ENCODE data around the gene RFXANK.

RFXANK gene

DNA sequence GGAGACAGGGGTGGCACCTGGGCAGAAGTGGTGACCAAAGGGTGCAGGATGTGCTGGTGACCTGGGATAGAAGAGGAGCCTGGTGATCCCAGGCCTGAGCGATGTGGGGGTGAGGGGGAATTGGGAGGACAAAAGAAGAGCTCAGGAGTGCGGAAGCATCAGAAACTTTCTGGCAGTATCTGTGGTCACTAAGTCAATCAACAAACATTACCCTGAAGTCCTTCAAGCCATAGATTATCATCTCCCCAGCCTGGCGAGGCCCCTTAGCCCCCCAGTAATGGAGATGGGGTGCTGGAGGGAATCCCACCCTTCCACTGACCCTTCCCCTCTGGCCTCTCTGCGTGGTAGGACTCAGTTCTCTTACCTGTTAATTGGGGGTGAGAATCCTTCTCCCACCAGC, 32.5 kb upstream of the RFXANK start:
- no peak overlapping the region for H3K27ac ChIP-seq
- TF ChIP-seq, protein P1, sequence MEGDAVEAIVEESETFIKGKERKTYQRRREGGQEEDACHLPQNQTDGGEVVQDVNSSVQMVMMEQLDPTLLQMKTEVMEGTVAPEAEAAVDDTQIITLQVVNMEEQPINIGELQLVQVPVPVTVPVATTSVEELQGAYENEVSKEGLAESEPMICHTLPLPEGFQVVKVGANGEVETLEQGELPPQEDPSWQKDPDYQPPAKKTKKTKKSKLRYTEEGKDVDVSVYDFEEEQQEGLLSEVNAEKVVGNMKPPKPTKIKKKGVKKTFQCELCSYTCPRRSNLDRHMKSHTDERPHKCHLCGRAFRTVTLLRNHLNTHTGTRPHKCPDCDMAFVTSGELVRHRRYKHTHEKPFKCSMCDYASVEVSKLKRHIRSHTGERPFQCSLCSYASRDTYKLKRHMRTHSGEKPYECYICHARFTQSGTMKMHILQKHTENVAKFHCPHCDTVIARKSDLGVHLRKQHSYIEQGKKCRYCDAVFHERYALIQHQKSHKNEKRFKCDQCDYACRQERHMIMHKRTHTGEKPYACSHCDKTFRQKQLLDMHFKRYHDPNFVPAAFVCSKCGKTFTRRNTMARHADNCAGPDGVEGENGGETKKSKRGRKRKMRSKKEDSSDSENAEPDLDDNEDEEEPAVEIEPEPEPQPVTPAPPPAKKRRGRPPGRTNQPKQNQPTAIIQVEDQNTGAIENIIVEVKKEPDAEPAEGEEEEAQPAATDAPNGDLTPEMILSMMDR (IDR thresholded peaks at IDR 0.05) = no peak
- TF ChIP-seq ZFX (IDR thresholded peaks at IDR 0.05; ENCODE audit: borderline replicate concordance) = no peak

DNA sequence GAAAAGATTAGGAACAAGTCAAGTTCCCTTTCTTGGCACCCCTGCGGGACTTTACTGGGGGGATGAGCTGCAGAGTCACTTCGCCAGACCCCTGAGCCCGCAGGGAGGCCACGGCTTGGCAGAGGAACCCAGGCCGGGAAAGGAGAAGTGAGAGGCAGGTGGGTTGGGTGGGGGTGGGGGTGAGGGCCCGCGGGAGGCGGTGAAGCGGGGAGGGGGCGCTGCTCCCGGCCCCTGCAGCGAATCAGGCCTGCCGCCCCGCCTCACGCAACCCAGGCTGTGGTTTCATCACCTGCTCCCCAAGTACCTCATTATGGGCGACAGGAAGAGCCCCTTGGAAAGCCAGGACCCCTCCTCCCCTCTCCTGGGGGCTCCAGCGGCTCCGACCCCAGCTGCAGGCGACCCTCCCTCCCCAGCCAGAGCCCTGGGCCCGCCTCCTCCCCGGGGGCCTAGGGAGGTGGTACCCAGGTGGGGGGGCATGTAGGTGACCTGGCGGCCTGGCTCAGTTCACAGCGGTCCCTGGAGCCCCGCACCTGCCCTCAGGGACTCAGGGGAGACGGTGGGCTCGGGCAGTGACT, 31.5 kb upstream of the RFXANK start:
- TF ChIP-seq, protein P1 (IDR thresholded peaks at IDR 0.05) = no peak
- TF ChIP-seq ZFX (IDR thresholded peaks at IDR 0.05; ENCODE audit: borderline replicate concordance) = no peak

DNA sequence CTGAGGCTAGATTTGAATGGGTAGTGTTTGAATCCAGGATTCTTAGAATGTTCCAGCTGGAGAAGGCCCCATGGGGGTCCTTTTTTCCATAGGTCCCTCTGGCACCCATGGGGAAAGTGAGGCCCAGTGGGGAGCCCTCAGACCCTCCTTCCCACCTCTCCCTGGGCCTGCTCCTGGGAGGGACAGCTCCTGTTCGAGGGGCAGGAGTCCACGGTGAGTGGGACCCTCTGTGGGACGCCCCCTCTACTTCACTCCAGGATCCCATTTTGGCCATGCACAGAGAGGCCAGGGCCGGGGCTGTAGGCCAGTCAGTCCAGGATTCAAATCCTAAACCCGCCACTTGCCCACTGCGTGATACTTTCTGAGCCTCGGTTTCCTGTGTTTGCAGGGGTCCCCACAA, 29.6 kb upstream of the RFXANK start:
- no peak overlapping the region for H3K27ac ChIP-seq
- TF ChIP-seq, protein P1 (IDR thresholded peaks at IDR 0.05) = no peak
- TF ChIP-seq ZFX (IDR thresholded peaks at IDR 0.05; ENCODE audit: borderline replicate concordance) = no peak

More for the DNA sequence above, 31.5 kb upstream of the RFXANK start:
- no peak overlapping the region for H3K27ac ChIP-seq

DNA sequence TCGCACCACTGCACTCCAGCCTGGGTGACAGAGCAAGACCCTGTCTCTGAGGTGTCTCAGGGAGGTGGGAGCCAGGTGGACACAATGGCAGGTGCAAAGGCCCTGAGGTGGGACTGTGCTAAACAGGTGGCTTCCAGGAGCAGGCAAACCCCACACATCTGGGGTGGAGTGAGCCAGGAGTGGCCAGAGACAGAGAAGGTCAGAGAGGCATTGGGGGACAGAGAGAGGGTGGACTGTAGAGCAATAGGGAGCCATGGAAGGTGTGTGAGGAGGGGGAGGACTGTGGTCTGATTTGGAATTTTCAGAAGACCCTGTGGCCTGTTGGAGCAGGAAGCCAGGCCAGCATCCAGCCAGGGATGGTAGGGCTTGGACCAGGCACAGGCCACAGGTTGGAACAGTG, 26.7 kb upstream of the RFXANK start:
- no peak overlapping the region for H3K27ac ChIP-seq
- TF ChIP-seq, protein P1 (IDR thresholded peaks at IDR 0.05) = no peak
- TF ChIP-seq ZFX (IDR thresholded peaks at IDR 0.05; ENCODE audit: borderline replicate concordance) = no peak

DNA sequence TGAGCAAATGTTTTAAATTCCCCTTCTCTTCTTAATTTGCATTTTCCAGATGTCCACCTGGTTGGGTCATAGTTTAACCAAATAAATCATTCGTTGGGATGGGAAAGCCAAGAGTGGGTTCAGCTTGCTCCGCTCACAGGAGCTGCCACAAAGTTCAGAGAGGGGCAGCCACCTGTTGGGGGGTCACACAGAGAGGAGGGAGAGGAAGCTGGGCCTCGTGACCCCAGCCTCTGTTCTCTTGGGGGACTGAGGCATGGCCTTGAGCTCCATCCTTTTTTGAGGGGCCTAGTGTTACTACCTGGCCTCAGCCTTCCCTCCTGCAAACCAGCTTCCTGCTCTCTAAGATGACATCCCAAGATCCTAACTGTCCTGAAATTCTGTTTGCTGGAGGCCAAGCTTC, 24.4 kb upstream of the RFXANK start:
- H3K27ac ChIP-seq = no peak overlapping the region
- TF ChIP-seq, protein P1 (IDR thresholded peaks at IDR 0.05) = no peak
- TF ChIP-seq ZFX (IDR thresholded peaks at IDR 0.05; ENCODE audit: borderline replicate concordance) = no peak

DNA sequence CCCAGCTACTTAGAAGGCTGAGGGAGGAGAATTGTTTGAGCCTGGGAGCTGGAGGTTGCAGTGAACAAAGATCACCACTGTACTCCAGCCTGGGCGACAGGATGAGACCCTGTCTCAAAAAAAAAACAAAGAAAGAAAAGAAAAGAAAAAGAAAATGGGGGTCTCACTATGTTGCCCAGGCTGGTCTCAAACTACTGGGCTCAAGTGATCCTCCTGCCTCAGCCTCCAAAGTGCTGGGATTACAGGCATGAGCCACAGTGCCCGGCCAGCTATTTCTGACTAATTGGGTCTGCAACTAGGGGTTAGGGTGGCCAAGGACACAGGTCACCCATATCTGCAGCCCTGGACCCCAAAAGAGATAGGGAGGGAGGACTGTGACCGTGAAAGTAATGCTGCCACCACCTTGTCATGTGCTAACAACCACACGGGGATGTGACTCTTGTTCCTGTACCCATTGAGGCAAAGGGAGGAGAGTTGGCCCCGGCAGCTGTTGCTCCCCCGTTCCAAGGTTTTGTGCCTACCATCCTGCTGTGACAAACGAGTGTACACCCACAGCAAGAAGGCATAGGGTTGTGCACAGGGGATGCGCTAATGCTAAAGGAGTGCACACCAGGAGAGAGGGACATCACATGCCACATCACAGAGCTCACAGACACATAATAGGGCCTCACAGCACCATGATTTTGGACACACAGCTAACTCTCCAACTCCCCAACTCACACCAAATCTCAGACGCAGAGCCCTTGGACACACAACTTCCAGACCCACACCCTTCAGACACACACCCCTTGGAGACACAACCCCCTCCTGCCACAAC, 22.6 kb upstream of the RFXANK start:
- no peak for TF ChIP-seq ZFX (IDR thresholded peaks at IDR 0.05; ENCODE audit: borderline replicate concordance)
- TF ChIP-seq, protein P1 (IDR thresholded peaks at IDR 0.05) = no peak
- no peak overlapping the region for H3K27ac ChIP-seq

All from 22Rv1 (cell line).